Liver (tissue), 3 donors: ENCODE results near the gene SCAF11.

ENCODE experiments used
- ATF3 ChIP-seq: IDR thresholded peaks from 2 replicates; pipeline ENCODE4 v1.6.1; 2016; ENCODE audit warnings: antibody characterized with exemption
- CTCF ChIP-seq: fragments of 150-350 bp; IDR thresholded peaks from 2 replicates; pipeline ENCODE4 v1.5.1; 2017; ENCODE audit warnings: improper control_type of control experiment, low read depth, low read length; ENCODE audit not compliant: missing input control
- GABPA ChIP-seq, 2 donors: IDR thresholded peaks in 1 of 2; conservative IDR thresholded peaks in 1 of 2; 2 replicates each; pipeline ENCODE4 v1.6.1; 2016; ENCODE audit warnings: antibody characterized with exemption in 2 of 2, mild to moderate bottlenecking in 1 of 2, moderate library complexity in 1 of 2
- MAX ChIP-seq: IDR thresholded peaks from 2 replicates; pipeline ENCODE4 v1.6.1; 2016; ENCODE audit warnings: antibody characterized with exemption
- NR2F2 ChIP-seq: IDR thresholded peaks from 2 replicates; pipeline ENCODE4 v1.6.1; 2016; ENCODE audit warnings: antibody characterized with exemption
- RAD21 ChIP-seq, 2 donors: IDR thresholded peaks; 2 replicates each; pipeline ENCODE4 v1.6.1; 2016; ENCODE audit warnings: antibody characterized with exemption in 2 of 2, mild to moderate bottlenecking in 2 of 2
- REST ChIP-seq: IDR thresholded peaks from 2 replicates; pipeline ENCODE4 v1.6.1; 2016; ENCODE audit warnings: antibody characterized with exemption, mild to moderate bottlenecking
- SP1 ChIP-seq: IDR thresholded peaks from 2 replicates; pipeline ENCODE4 v1.6.1; 2018; ENCODE audit warnings: antibody characterized with exemption, mild to moderate bottlenecking
- TAF1 ChIP-seq: conservative IDR thresholded peaks from 2 replicates; pipeline ENCODE4 v1.6.1; 2016; ENCODE audit warnings: antibody characterized with exemption, mild to moderate bottlenecking
- YY1 ChIP-seq: IDR thresholded peaks from 2 replicates; pipeline ENCODE4 v1.6.1; 2016; ENCODE audit warnings: antibody characterized with exemption, mild to moderate bottlenecking
- donor health status: healthy.
- donor health status: healthy.

GRCh38 chr12:45872446-45872845 lies 117.9 kb downstream of the SCAF11 start:
- TF ChIP-seq TAF1 (no peak), CTCF (no peak), ATF3 (no peak), REST (no peak), SP1 (no peak), RAD21 (IDR thresholded peaks at IDR 0.05) (no peak), GABPA (IDR thresholded peaks at IDR 0.05 in 1 of 2, conservative IDR thresholded peaks at IDR 0.05 in 1 of 2) (no peak), NR2F2 (no peak), MAX (no peak), YY1 (no peak)
